Body of pancreas (tissue), 4 donors: ENCODE data around the gene AGAP5. TPM values are rescaled to one million over a fixed set of nuclear protein-coding genes. Genes with fewer than 3 reads are reported as not detected.

ENCODE experiments used
- ATAC-seq: fragments of 150-250 bp; one replicate; pipeline ENCODE4 v1.9.1; 2016
- DNase-seq, 4 donors: peaks; one replicate each; pipeline ENCODE4 v3.0.0-alpha.2; 2019
- H3K27ac ChIP-seq, 4 donors: fragments of 200-600 bp; sonication (generic); 1 replicate in 3 of 4; 2 replicates in 1 of 4; pipeline versions ENCODE4 v1.5.1 to v1.6.1; 2016 to 2019; ENCODE audit warnings: mild to moderate bottlenecking in 1 of 4, mixed read lengths in 1 of 4, moderate library complexity in 1 of 4
- H3K27me3 ChIP-seq, 2 donors: fragments of 200-600 bp; sonication (generic); one replicate each; pipeline ENCODE4 v1.6.0; 2016; ENCODE audit warnings: mild to moderate bottlenecking in 1 of 2
- H3K36me3 ChIP-seq, 2 donors: fragments of 200-600 bp; sonication (generic); replicated peaks in 1 of 2; 2 replicates each; pipeline ENCODE4 v1.5.1; 2016; ENCODE audit warnings: low read depth in 2 of 2; ENCODE audit not compliant: insufficient read depth in 1 of 2
- H3K4me1 ChIP-seq: fragments of 200-600 bp; sonication (generic); one replicate; pipeline ENCODE4 v1.6.0; 2016
- H3K4me3 ChIP-seq, 2 donors: fragments of 200-600 bp; sonication (generic); 1 replicate in 1 of 2; 2 replicates in 1 of 2; pipeline ENCODE4 v1.5.1; 2016 to 2019
- H3K9me3 ChIP-seq, 3 donors: fragments of 200-600 bp; sonication (generic); 1 replicate in 2 of 3; 2 replicates in 1 of 3; pipeline ENCODE4 v1.5.1; 2016
- POLR2A ChIP-seq, 3 donors: fragments of 450-650 bp; IDR thresholded peaks; one replicate each; pipeline ENCODE4 v1.6.1; 2016; ENCODE audit warnings: antibody characterized with exemption in 3 of 3, mild to moderate bottlenecking in 2 of 3
- WGBS, 2 donors: methylation state at CpG; one replicate each; pipeline ENCODE4 v1.1.5; 2017; 5-methylcytosine and 5-hydroxymethylcytosine counted together
- intact Hi-C: fragments of 100-400 bp; cut with DNase I; formaldehyde crosslinking; loops from one replicate; pipeline ENCODE4 v1.15.1; 2023
- total RNA-seq, 2 donors: library from RNA; depleted of rRNA; stranded (reverse); fragments of >200 nt; gene quantifications; one replicate each; pipeline ENCODE4 v1.1.0, GENCODE V29; 2016
- TF ChIP-seq, protein P1 (sequence below), 7 experiments: fragments of 450-650 bp in 4 of 7; fragments of 200-600 bp in 3 of 7; sonication (generic) in 3 of 7; IDR thresholded peaks; one replicate each; pipeline ENCODE4 v1.5.1; 2016 to 2019; ENCODE audit warnings: antibody characterized with exemption in 7 of 7

AGAP5 gene
- total RNA-seq, 2 donors from 2014 or later: 13.5 to 25.1 TPM

DNA sequence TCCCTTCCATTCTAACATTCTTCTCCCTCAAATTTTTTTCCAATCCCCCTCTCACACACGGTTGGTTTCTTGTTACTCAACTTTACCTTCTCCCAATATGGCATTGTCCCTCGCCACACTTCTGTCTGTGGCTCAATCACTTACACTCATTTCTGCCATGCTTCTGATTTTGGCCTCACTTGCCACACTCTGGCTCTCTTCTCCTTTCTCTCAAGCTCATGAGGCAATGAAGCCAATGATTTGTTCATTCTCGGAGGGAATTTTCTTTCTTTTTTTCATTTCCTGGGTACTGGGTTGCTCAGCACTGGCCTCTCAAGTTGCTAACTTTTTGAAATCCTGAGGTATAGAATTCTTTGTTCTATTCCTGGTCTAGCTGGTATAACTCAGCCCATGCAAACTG, 52.7 kb downstream of the AGAP5 start:
- Histone ChIP-seq H3K4me3 (no peak overlapping the region), H3K36me3 (no peaks in the 10 kb centered on the region), H3K9me3 (no peaks in the 10 kb centered on the region), H3K4me1 (peaks cover 20% of the 10 kb centered on the region), H3K27ac (no peak overlapping the region), H3K27me3 (no peaks in the 10 kb centered on the region)
- intact Hi-C loops: no loop called here
- no peak for DNase-seq
- 62 to 85% methylated on average over 3 of the region's 3 CpGs for WGBS, 2 donors
- no peak for ATAC-seq
- TF ChIP-seq, protein P1, sequence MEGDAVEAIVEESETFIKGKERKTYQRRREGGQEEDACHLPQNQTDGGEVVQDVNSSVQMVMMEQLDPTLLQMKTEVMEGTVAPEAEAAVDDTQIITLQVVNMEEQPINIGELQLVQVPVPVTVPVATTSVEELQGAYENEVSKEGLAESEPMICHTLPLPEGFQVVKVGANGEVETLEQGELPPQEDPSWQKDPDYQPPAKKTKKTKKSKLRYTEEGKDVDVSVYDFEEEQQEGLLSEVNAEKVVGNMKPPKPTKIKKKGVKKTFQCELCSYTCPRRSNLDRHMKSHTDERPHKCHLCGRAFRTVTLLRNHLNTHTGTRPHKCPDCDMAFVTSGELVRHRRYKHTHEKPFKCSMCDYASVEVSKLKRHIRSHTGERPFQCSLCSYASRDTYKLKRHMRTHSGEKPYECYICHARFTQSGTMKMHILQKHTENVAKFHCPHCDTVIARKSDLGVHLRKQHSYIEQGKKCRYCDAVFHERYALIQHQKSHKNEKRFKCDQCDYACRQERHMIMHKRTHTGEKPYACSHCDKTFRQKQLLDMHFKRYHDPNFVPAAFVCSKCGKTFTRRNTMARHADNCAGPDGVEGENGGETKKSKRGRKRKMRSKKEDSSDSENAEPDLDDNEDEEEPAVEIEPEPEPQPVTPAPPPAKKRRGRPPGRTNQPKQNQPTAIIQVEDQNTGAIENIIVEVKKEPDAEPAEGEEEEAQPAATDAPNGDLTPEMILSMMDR (IDR thresholded peaks at IDR 0.05): no peak
- no peak for TF ChIP-seq POLR2A (IDR thresholded peaks at IDR 0.05)

DNA sequence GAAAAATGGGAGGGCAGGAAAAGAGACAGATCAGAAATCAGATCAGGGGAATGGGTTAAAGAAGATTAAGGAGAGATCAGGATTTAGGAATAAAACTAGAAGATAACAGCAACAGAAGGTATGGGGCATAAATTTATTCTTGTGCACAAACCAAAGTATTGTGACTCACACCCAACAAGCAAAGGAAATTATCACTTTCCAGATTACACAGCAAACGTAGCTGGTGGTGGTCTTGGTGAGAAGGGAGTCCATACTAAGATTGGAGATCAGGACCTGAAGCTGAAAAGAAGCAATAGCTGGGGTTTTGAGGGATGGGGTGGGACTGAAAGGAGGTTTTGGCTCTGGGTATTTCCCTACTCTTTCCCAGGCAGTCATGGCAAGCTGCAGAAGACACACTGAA, 53.1 kb downstream of the AGAP5 start:
- H3K36me3 ChIP-seq: no peaks in the 10 kb centered on the region
- no peak overlapping the region for H3K27ac ChIP-seq
- intact Hi-C loops: loop anchor here (5.0 kb wide), 1 partner anchor 117 kb away; no protein-coding TSS in a partner anchor
- 53 to 71% methylated on average over 1 of the region's 1 CpG for WGBS, 2 donors
- H3K4me3 ChIP-seq: no peak overlapping the region
- no peak for DNase-seq
- ATAC-seq: no peak
- no peaks in the 10 kb centered on the region for H3K27me3 ChIP-seq
- H3K4me1 ChIP-seq: peaks cover 20% of the 10 kb centered on the region
- no peak for TF ChIP-seq POLR2A (IDR thresholded peaks at IDR 0.05)
- TF ChIP-seq, protein P1 (IDR thresholded peaks at IDR 0.05): no peak
- no peaks in the 10 kb centered on the region for H3K9me3 ChIP-seq

DNA sequence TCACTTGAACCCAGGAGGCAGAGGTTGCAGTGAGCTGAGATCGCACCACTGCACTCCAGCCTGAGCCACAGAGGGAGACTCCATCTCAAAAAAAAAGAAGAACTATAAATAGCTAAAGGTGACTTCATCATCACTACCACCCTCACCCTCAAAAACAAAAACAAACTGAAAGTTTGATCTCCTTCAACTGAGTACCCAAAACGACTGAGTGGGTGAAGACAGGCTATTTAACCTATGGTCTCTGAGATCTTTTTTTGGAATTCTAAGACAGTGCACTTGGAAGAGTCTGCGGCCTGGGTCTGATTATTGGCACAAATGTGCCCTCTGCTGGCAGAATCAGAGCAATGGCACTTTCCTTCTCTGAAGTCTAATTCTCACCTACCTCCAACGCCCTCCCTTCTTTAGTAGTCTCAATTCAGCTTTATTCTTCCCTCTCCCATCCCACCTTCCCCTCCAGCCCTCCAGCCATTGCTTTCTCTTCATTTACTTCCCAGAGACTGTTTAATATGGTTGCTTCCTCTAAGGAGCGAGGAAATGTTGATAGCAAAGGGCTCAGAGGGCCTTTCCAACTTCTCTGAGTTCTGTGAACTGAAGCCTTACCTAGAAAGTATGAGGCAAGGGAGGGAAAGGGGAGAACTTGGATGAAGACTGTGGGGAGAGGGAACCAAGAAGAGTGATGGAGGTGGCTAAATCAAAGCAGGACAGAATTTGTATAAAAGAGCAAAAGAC, 53.7 kb downstream of the AGAP5 start:
- no peaks in the 10 kb centered on the region for H3K9me3 ChIP-seq
- no peaks in the 10 kb centered on the region for H3K27me3 ChIP-seq
- ATAC-seq (peak; percentile 79), DNase-seq (peak; percentile 63 to 75 (median 67))
- intact Hi-C loops: loop anchor here (5.0 kb wide), 1 partner anchor 117 kb away; no protein-coding TSS in a partner anchor
- H3K36me3 ChIP-seq: no peaks in the 10 kb centered on the region
- no peak overlapping the region for H3K27ac ChIP-seq
- H3K4me3 ChIP-seq: no peak overlapping the region
- TF ChIP-seq, protein P1 (IDR thresholded peaks at IDR 0.05): peak; percentile 69 to 97 (median 95)
- TF ChIP-seq POLR2A (IDR thresholded peaks at IDR 0.05): no peak
- peaks cover 20% of the 10 kb centered on the region for H3K4me1 ChIP-seq
- WGBS, 2 donors: 13 to 19% methylated on average over 5 of the region's 5 CpGs

- 79 to 84% methylated on average over 2 of the region's 2 CpGs for WGBS, 2 donors
Observed at GRCh38 chr10:73643362-73643761, 54.5 kb downstream of the AGAP5 start.

More at GRCh38 chr10:73643362-73643761, 54.5 kb downstream of the AGAP5 start:
- Histone ChIP-seq H3K27me3 (no peaks in the 10 kb centered on the region), H3K4me1 (peaks cover 14% of the 10 kb centered on the region), H3K9me3 (no peaks in the 10 kb centered on the region), H3K27ac (no peak overlapping the region), H3K36me3 (no peaks in the 10 kb centered on the region), H3K4me3 (no peak overlapping the region)
- DNase-seq (no peak), ATAC-seq (no peak)
- intact Hi-C loops: loop anchor here (5.0 kb wide), 1 partner anchor 116 kb away; no protein-coding TSS in a partner anchor
- TF ChIP-seq, protein P1 (IDR thresholded peaks at IDR 0.05): no peak
- no peak for TF ChIP-seq POLR2A (IDR thresholded peaks at IDR 0.05)
